Cardiac fibroblast (primary cell): Measurements from ENCODE around the gene UST.
A peak's percentile ranks its signal among the peaks of the same experiment; 100 is the strongest.

Source experiments
- DNase-seq, 2 donors: peaks; one replicate each; pipeline versions ENCODE4 v3.0.0 to v3.0.0-alpha.2; 2010; ENCODE audit warnings: low read depth in 2 of 2
- H3K4me3 ChIP-seq, 2 donors: replicated peaks in 1 of 2; 1 replicate in 1 of 2; 2 replicates in 1 of 2; pipeline ENCODE4 v1.5.1; 2011; ENCODE audit warnings: low read depth in 2 of 2, low read length in 2 of 2, mild to moderate bottlenecking in 2 of 2, moderate library complexity in 1 of 2
- CTCF ChIP-seq: IDR thresholded peaks from one replicate; pipeline ENCODE4 v1.5.1; 2011; ENCODE audit warnings: low read depth, mild to moderate bottlenecking, low read length, inconsistent platforms

UST gene

GRCh38 chr6:149065121-149065520 lies 318.3 kb downstream of the UST start:
- no peak for DNase-seq
- no peak for TF ChIP-seq CTCF
- H3K4me3 ChIP-seq: no peak overlapping the region

- no peak for TF ChIP-seq CTCF
- no peak overlapping the region for H3K4me3 ChIP-seq
- peak; percentile 19 to 35 for DNase-seq
These were observed 319.1 kb downstream of the UST start for GRCh38 chr6:149065658-149066556.

- TF ChIP-seq CTCF: no peak
- no peak for DNase-seq
- no peak overlapping the region for H3K4me3 ChIP-seq
These were observed 325.2 kb downstream of the UST start for GRCh38 chr6:149071997-149072396.

- no peak overlapping the region for H3K4me3 ChIP-seq
- DNase-seq: no peak
- no peak for TF ChIP-seq CTCF
These were observed 328.0 kb downstream of the UST start for GRCh38 chr6:149074832-149075258.

- H3K4me3 ChIP-seq: no peak overlapping the region
- TF ChIP-seq CTCF: no peak
- peak; percentile 43 to 46 for DNase-seq
These were observed 329.0 kb downstream of the UST start for GRCh38 chr6:149075616-149076354.

GRCh38 chr6:149076355-149076734 lies 329.5 kb downstream of the UST start:
- H3K4me3 ChIP-seq: no peak overlapping the region
- peak in 1 of 2 donors; percentile 26 for DNase-seq
- no peak for TF ChIP-seq CTCF
